ENCODE measurements around the gene TBC1D4.
"Not testable (repeated sequence)": the region's sequence is repeated elsewhere in the genome, so short reads cannot be mapped to it uniquely, and the experiment has no call there.

Gene TBC1D4

GRCh38 chr13:75447493-75447892, 34.5 kb downstream of the TBC1D4 start:
- no peak for DNase-seq (ENCODE audit: low read depth)

- no peak for DNase-seq (ENCODE audit: low read depth)
Observed at GRCh38 chr13:75446874-75447273, 35.1 kb downstream of the TBC1D4 start.

GRCh38 chr13:75445717-75446499, 36.1 kb downstream of the TBC1D4 start:
- DNase-seq (ENCODE audit: low read depth), result no peak

GRCh38 chr13:75444016-75444415, 38.0 kb downstream of the TBC1D4 start:
- DNase-seq (ENCODE audit: low read depth), result no peak

GRCh38 chr13:75443356-75443958, 38.5 kb downstream of the TBC1D4 start:
- DNase-seq (ENCODE audit: low read depth), result no peak

- DNase-seq (ENCODE audit: low read depth), result no peak
Observed at GRCh38 chr13:75442736-75443234, 39.2 kb downstream of the TBC1D4 start.

GRCh38 chr13:75440100-75440499, 41.9 kb downstream of the TBC1D4 start:
- DNase-seq (ENCODE audit: low read depth), result no peak

- no peak for DNase-seq (ENCODE audit: low read depth)
Observed at GRCh38 chr13:75437582-75438318, 44.2 kb downstream of the TBC1D4 start.

GRCh38 chr13:75434126-75434525, 47.8 kb downstream of the TBC1D4 start:
- DNase-seq (ENCODE audit: low read depth), result not testable (repeated sequence)

- no peak for DNase-seq (ENCODE audit: low read depth)
Observed at GRCh38 chr13:75432811-75433244, 49.1 kb downstream of the TBC1D4 start.

- no peak for DNase-seq (ENCODE audit: low read depth)
Observed at GRCh38 chr13:75432045-75432444, 49.9 kb downstream of the TBC1D4 start.

GRCh38 chr13:75430436-75431209, 51.3 kb downstream of the TBC1D4 start:
- DNase-seq (ENCODE audit: low read depth), result no peak

- no peak for DNase-seq (ENCODE audit: low read depth)
Observed at GRCh38 chr13:75426421-75426820, 55.5 kb downstream of the TBC1D4 start.

GRCh38 chr13:75425216-75426009, 56.6 kb downstream of the TBC1D4 start:
- no peak for DNase-seq (ENCODE audit: low read depth)

GRCh38 chr13:75423946-75424345, 58.0 kb downstream of the TBC1D4 start:
- no peak for DNase-seq (ENCODE audit: low read depth)

GRCh38 chr13:75422028-75422427, 59.9 kb downstream of the TBC1D4 start:
- no peak for DNase-seq (ENCODE audit: low read depth)

GRCh38 chr13:75421133-75421532, 60.8 kb downstream of the TBC1D4 start:
- no peak for DNase-seq (ENCODE audit: low read depth)

GRCh38 chr13:75419656-75420055, 62.3 kb downstream of the TBC1D4 start:
- DNase-seq (ENCODE audit: low read depth), result no peak

- no peak for DNase-seq (ENCODE audit: low read depth)
Observed at GRCh38 chr13:75418997-75419396, 63.0 kb downstream of the TBC1D4 start.

- DNase-seq (ENCODE audit: low read depth), result no peak
Observed at GRCh38 chr13:75418186-75418843, 63.7 kb downstream of the TBC1D4 start.

- no peak for DNase-seq (ENCODE audit: low read depth)
Observed at GRCh38 chr13:75417656-75418055, 64.3 kb downstream of the TBC1D4 start.

Data from stimulated activated CD8-positive, alpha-beta memory T cell treated with anti-CD3 and anti-CD28 coated beads, Interleukin-15, amount 100 ng/mL, for 1 hour (primary cell).